HG02885 (cell line): ENCODE measurements around the gene PDZD4.

Experiments
- ATAC-seq: cut with Tn5 transposase; IDR thresholded peaks from one replicate; pipeline ENCODE4 v1.9.1; 2021; ENCODE audit warnings: mild to moderate bottlenecking; ENCODE audit not compliant: unreplicated experiment, poor library complexity

The PDZD4 gene, protein sequence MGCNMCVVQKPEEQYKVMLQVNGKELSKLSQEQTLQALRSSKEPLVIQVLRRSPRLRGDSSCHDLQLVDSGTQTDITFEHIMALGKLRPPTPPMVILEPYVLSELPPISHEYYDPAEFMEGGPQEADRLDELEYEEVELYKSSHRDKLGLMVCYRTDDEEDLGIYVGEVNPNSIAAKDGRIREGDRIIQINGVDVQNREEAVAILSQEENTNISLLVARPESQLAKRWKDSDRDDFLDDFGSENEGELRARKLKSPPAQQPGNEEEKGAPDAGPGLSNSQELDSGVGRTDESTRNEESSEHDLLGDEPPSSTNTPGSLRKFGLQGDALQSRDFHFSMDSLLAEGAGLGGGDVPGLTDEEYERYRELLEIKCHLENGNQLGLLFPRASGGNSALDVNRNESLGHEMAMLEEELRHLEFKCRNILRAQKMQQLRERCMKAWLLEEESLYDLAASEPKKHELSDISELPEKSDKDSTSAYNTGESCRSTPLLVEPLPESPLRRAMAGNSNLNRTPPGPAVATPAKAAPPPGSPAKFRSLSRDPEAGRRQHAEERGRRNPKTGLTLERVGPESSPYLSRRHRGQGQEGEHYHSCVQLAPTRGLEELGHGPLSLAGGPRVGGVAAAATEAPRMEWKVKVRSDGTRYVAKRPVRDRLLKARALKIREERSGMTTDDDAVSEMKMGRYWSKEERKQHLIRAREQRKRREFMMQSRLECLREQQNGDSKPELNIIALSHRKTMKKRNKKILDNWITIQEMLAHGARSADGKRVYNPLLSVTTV

DNA sequence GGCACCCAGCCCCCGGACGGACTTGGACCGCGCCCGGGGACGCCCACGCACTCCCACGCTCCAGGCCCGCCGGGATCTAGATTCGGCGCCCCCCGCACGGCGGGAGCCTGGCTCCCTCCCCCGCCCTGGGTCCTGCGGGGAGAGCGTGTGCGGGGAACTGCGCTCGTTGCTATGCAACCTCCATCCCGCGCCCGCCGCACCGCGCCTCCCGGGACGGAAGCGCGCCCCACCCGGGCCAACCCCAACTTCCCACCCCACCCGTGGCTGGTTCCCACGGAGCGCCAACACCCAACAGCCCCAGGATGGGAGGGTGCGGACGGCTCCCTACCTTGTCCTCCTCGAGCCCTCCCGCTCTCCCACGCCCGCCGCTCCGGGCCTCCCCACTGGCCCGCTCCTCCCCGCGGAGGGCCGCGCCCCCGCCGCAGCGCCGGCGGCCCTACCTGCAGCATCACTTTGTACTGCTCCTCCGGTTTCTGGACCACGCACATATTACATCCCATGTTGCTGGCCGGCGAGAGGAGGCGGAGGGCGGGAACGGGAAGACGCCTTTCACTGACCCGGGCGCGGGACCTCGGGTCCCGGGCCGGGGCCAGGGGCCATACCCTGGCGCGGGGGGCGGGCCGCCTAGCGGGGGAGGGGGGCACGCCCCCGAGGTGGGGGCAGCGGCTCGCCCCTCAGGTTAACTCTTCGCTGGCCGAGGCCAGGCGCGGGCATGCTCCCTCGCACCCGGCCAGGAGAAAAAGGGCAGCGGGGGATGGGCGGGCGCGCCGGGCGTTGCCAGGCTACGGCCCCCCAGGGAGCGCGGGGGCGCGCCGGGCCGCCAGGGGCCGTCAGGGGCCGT is at the start of gene PDZD4:
Gene PDZD4, minus strand, starts transcription at position 746 of the 841 bp plus-strand sequence. Its CDS starts 246 bp downstream, at position 500.
- no peak for ATAC-seq

DNA sequence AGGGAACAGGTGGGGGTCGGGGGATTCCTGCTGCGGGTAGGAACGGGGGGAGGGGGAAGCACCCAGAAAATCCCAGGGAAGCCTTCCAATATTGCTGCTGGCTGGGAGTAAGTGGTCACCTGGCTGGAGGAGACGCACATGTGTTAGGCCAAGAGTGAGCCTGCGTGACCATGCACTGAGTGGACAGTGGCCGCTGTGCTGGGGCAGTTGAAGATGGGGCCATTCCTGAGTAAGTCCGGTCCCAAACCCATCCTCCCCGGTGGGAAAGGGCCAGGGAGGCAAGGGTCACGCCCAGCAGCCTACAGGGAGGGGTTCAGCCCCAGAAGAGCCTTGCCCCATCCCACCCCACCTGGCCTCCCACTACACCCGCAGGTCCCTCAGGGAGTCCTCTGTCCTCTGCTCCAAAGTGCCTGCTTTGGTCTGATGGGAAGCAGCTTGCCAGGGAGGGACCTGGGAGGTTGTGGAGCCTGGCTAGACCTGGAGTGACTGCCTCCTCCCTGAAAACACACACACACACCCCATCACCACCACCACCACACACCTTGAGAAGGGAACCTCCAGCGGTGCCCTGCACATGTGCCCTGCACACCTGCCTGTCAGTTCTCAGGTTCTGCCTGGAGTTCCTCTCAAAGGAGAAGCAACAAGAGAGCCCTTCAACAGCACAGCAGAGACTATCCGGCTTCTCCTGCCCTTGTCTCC is 49.5 kb upstream of the PDZD4 start:
- ATAC-seq = no peak

DNA sequence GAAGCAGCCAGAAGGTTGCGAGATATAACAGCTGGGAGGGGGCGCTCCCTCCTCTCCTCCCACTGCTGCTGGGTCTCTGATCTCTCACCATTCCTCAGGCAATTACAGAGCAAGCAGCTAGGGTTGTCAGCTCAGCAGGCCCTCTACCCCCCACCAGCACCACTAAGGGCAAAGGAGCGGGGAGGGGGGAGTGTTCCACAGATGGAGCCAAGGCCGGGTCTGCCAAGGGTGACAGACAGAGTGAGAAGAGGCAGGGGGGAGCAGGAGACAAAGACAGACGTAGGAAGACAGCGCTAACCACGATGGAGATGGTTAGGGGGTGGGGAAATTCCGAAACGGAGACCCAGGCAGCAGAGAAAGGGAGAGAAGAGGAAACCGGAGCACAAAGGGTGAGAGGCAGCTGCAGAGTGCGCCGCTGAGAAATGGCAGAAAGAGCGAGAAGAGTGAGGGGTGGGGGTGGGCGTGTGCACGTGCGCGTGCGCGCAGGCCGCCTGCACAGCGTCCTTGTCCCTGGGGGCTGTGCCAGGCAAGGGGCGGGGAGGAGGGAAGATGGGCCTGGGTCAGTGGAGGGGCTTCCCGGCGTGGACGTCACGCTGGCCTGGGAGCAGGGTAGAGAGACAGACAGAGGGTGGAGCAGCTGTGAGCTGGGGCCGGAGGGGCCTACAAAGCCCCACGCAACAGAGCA is 48.8 kb upstream of the PDZD4 start:
- no peak for ATAC-seq

DNA sequence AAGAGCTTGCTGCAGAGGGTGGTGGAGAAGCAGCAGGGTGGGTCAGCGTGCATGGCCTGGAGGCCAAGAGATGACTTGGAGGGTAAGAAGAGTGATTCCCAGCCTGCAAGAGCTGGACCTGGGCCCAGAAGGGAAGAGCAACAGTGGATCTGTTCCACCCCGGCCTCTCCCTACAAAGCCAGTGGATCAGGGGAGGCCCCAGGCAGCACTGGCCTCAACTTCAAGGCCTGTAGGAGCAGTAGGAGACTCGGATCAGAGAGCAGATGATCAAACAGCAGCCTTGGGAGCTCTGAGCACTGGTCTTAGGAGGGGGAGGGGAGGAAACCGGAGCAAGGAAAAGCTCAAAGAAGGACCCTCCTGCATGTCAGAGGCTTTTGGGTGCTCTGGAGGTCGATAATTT is 48.0 kb upstream of the PDZD4 start:
- no peak for ATAC-seq

DNA sequence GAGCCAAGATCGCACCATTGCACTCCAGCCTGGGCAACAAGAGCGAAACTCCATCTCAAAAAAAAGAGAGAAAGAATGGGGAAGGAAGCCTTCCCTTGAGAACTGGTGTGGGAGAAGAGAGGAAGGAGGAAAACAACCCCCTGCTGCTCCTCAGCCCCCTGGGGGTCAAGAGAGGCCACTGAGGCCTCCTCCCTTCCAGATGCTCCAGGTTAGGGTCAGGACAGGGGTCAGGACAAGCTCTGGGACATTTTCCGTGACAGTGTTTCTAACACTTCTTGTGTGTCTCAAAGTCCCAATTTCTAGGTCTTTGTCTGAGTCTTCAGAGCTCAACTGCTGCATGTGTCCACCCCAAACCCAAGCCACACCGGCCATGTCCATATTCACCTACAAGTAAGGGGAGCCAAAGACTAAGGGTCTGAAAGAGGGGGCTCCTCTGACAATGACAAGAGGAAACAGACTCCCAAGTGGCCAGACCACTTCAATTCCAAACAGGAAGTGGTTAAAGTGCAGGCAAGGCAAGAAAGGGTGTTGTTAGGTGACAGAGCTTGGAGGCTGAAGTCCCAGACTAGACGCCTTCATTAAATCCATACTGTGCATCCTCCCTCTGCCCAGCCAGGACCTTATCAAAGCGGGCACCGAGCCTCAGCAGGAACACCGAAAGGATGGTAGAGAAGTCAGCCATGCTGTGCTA is 47.4 kb upstream of the PDZD4 start:
- ATAC-seq = no peak

DNA sequence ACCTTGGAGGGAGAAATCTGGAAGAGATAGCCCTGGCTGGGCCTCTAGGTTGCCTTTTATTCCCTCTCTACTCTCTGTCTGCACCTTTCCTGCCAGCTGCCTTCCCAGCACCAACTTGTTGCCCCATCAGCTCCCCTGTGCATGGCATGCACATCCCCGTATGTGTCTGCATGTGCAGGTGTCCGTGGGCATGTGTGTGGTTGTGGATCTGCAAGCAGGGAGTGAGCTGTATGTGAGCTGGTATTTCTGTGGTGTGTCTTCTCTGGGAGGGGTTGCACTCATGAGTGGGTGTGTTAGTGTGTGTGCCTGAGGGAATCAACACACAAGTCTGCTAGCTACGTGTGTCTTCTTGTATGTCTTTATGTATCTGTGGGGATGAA is 45.8 kb upstream of the PDZD4 start:
- ATAC-seq = no peak

DNA sequence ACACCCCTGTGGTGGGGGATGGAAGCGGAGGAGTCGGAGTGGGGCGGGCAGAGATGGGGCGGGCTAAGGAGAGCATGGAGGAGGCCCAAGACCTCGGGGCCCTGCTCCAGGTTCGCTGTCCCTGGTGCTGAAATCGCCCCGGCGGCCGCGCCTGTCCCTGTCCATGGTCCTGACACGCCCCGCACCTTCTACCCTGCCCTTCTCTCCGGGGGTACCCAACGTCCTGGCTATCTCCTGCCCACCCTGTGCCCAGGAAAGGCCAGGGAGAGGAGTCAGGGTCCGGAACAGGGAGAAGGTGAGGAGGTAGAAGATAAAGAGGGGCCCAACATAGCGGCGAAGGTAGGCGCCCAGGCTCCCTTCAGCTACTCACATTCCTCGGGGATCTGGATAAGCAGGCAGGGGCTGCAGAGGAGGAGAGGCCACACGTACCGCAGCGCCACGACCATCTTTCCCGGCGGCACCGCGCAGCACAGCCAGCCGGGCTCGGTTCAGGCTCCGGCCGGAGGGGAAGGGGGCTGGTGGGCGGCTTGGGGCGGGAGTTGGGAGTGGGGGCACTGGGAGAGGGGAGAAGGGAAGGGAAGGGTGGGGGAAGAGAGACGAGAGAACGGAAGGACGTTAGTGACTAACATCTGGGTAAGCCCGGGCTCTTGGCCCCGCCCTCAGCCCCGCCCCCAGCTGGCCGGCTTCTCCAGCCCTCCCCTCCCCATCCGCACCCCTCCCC is 45.2 kb upstream of the PDZD4 start:
- ATAC-seq = no peak

DNA sequence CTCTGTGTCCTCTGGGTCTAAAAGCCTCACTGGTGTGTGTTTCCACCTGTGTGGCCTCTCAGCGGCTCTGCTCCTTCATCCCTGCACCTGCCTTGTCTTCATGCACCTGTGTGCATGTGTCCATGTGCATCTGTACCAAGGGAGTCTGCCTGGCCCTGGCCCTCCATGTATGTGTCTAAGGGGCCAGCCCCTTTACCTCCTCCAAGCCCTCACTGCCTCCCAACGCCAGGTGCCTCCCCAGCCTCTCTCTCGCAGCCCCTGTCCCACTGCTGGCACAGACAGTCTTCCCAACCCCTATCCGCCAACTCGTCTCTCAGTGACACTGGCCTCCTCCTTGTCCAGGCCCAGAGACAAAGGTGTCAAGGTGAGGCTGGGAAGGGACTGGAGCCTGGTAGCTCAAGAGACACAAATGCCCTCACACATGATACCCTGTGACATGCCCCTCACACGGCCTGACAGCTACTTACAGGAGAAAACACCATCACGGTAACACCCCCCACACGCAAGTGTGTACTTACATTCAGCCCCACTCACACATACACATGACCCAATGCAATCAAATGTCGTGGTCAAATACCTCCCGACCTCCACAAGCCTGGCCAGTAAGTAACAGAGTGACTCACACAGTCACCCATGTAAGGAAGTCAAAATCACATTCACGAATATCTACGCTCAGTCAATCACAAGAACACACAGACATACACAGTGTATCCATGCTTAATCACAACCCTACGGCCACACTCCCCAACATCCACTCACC is 44.2 kb upstream of the PDZD4 start:
- no peak for ATAC-seq

DNA sequence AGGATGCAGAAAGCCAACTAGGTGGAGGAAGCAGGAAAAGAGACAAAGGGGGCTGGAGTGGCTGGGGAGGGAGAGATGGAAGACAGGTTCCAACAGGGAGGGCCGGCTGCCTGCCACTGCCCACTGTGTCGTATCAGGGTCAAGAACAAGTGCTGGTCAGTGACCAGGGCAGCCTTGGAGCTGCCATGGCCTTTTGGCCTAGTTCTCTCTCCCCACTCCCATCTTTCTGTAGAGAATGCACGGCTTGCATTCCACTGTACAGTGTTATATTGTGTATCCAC is 43.7 kb upstream of the PDZD4 start:
- ATAC-seq = no peak

DNA sequence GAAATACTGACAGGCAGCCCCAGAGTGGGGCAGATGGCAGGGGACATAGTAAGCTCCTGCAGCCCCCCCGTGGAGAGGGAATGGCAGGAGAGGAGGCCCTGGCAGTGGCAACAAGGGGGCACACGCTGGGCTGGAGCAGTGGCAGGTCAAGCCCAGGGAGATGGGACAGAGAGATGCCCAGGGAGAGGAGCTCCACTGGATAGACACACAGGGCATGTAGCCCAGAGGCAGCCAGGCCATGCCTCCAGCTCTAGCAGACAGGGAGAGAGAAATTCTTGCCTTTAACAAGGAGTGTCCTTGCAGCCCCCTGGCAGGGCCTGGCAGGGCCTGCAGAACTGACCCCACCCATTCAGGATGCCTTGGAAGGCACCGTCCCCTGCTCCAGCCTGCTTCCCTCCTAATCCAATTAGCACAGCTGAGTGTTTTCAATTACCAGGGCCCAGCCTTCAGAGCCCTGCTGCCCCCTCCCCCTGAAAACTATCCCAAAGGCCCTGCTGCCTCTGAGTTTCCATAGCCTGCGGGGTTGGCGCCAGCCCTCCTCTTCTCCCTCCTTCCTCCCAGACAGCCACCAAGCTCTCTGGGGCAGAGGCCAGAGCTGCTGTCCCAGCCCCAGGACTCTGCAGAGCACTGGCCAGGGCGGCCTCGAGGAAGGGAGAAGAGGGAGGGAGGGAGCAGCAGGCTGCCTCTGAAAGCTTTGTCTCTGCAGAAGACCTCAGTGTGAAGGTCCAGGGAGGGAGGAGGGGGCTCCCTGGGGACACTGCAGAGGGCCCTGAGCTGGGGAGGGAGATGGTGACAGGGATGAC is 43.1 kb upstream of the PDZD4 start:
- ATAC-seq = no peak

DNA sequence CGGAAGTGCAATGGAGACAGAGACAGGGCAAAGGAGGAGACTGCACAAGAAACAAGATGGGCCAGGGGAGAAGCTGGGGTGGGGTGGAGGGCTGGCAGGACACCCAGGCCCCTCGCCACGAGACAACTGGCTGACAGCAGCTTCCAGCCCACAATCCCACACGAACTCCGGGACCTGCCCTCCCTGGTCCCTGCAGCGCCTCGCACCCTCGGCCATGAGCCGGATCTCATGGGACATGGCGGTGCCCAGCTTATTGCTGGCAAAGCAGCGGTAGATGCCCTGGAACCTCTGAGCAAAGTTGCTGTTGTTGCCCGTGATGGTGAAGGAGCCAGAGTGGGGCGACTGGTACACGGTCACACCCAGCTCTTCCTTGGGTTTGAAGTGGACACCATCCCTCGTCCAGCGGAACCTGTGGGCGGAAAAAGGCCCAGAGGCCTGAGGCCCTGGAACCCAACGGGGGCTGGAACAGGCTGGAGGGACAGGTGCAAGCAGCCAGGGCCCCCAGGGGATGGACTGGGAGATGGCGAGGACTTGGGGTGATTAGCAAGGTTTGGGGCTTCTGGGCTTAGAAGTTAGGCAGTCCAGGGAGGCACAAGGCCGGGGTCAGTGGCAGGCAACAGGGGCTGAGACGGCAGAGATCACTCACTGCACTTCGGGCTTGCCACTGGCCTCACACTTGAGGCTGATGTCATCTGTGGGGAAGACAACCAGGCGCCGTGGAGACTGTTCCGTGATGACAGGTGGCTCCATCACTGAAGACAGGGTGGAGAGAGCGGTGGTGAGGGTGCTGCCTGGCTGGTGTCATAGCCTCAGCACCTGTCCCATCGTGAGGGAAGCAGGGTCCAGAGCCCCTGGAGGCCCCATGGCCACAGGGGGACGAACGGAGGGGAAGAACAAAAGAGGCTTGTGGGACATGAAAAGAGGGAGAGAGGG is 41.9 kb upstream of the PDZD4 start:
- no peak for ATAC-seq

DNA sequence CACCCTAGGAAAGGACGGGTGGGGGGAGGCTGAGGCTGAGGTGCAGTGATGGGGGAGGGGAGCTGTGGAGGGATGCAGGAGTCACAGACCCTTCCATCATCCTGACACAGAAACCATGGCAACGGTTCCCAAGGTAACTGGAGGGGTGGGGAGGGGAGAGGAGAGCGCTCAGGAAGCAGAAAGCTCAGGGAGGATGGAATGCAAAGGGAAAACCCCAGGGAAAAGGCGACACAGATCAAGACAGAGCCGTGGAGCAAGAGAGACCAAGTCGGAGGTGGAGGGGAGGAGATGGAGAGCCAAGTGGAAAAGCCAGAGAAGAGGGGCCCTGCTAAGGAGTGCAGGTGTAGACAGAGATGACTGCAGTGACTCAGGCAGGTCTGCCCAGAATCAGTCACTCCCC is 41.1 kb upstream of the PDZD4 start:
- no peak for ATAC-seq

DNA sequence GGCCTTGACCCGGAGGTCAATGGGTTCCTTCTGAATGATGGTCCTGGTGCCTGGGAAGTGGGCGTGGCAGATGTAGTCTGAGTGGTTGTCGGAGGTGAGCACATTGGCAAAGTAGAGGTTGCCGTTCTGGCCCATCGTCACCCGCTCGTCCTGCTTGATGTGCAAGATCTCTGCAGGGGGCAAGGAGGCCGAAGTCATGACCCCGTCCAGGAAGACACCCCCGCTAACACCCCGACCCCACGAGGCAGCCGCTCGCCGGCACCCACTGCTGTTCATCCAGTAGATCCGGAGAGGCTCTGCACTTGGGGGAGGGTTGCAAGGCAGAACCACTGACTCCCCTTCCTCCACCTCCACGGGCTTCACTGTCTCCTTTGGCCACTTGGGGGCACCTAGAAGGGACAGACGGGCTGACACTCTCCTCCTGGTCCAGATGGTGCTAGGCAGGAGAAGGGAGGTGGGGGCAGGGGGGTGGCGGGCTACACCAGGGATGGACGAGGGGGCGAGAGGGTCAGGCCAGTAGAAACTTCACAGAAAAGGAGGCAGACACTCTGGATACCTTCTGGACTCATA is 40.5 kb upstream of the PDZD4 start:
- no peak for ATAC-seq

DNA sequence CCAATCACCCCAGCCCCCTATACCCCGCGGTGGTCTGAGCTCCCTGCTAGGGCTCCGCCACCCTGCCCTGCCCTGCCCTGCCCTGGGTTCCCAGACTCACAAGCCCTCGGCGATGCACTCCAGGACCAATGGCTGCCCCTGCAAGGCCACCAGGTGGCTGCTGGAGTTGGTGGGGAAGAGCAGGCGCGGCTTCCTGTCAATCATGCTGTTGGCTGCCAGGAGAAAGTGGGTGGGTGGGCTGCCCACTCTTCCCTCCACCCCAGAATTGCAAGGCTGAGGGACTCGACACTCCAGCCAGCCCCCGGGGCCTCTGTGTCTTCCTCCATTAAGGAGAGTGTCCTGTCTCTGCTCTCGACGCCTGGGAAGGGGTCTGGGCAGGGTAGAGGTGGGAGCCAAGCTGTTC is 39.9 kb upstream of the PDZD4 start:
- ATAC-seq = no peak

DNA sequence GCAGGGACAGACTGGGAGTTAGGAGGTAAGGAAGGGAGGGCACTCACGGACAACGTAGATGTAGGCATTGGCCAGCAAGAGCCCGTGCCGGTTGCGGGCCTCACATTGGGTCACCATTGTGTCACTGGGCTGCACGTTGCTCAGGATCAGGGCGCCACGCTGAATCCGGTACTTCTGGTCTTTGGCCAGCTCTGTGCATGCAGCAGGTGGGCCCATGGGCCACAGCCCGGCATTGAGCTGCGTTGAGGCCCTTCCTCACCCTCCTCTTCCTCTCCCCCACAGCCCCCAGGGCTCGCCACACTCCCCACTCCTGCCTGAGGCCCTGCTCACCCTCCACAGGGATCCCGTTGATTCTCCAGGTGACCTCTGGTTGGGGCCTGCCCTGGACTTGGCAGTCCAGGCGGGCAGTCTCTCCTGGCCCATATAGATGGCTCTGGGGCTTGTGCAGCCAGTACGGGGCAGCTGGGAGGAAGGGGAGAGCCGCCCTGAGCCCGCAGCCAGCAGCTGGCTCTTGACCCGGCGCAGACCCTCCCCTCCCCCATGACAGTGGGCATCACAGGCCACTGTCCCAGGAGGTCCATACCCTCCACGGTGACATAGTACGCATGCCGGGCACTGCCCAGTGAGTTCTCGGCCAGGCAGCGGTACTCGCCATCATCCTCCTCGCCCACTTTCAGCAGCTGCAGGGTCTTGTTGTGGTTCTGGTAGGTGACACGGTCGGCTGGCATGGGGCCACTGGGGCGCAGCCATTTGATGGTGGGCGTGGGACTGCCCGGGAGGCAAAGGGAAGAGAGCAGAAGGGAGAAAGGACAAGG is 39.3 kb upstream of the PDZD4 start:
- ATAC-seq = no peak
